Fibroblast of lung (primary cell): ENCODE results near the gene PSG1. TPM values are rescaled to one million over a fixed set of nuclear protein-coding genes. Genes with fewer than 3 reads are reported as not detected.

Source experiments
- DNase-seq, 2 donors: peaks; one replicate each; pipeline versions ENCODE4 v3.0.0 to v3.0.0-alpha.2; 2010; ENCODE audit warnings: low read depth in 2 of 2
- H2AFZ ChIP-seq: 2 replicates; pipeline ENCODE4 v1.5.1; 2012; ENCODE audit warnings: low read length, control low read depth, inconsistent platforms
- H3K27ac ChIP-seq: 2 replicates; pipeline ENCODE4 v1.5.1; 2011; ENCODE audit warnings: low read length, control low read depth; ENCODE audit not compliant: insufficient read depth
- H3K27me3 ChIP-seq: 2 replicates; pipeline ENCODE4 v1.5.1; 2011; ENCODE audit warnings: mild to moderate bottlenecking, low read length; ENCODE audit not compliant: control insufficient read depth, insufficient read depth
- H3K36me3 ChIP-seq: 2 replicates; pipeline ENCODE4 v1.5.1; 2011; ENCODE audit warnings: low read length; ENCODE audit not compliant: control insufficient read depth, insufficient read depth
- H3K4me1 ChIP-seq: 2 replicates; pipeline ENCODE4 v1.5.1; 2011; ENCODE audit warnings: low read length; ENCODE audit not compliant: control insufficient read depth, insufficient read depth; ENCODE audit errors: extremely low read depth
- H3K4me2 ChIP-seq: 2 replicates; pipeline ENCODE4 v1.5.1; 2011; ENCODE audit warnings: low read length, control low read depth; ENCODE audit not compliant: insufficient read depth; ENCODE audit errors: extremely low read depth
- H3K4me3 ChIP-seq, 4 experiments: fragments of 200-600 bp in 1 of 4; sonication (generic) in 1 of 4; replicated peaks in 1 of 4; 2 replicates each; pipeline ENCODE4 v1.5.1; 2011 to 2016; ENCODE audit warnings: low read length in 4 of 4, low read depth in 3 of 4, mild to moderate bottlenecking in 3 of 4, control low read depth in 2 of 4, inconsistent platforms in 1 of 4, mixed read lengths in 1 of 4; ENCODE audit not compliant: insufficient read depth in 1 of 4; ENCODE audit errors: control extremely low read depth in 1 of 4
- H3K79me2 ChIP-seq: 2 replicates; pipeline ENCODE4 v1.5.1; 2012; ENCODE audit warnings: mild to moderate bottlenecking, low read length, inconsistent platforms; ENCODE audit not compliant: control insufficient read depth, insufficient read depth
- H3K9ac ChIP-seq: 2 replicates; pipeline ENCODE4 v1.5.1; 2011; ENCODE audit warnings: mild to moderate bottlenecking, low read length, control low read depth; ENCODE audit not compliant: insufficient read depth
- H3K9me3 ChIP-seq: 2 replicates; pipeline ENCODE4 v1.5.1; 2012; ENCODE audit warnings: low read depth, low read length; ENCODE audit not compliant: control insufficient read depth, insufficient read depth
- H4K20me1 ChIP-seq: 2 replicates; pipeline ENCODE4 v1.5.1; 2011; ENCODE audit warnings: low read length; ENCODE audit not compliant: control insufficient read depth, insufficient read depth; ENCODE audit errors: extremely low read depth
- EZH2 ChIP-seq: IDR thresholded peaks from 2 replicates; pipeline ENCODE4 v1.5.1; 2012; ENCODE audit warnings: low read length, control low read depth, mild to moderate bottlenecking; ENCODE audit errors: missing control alignments
- polyA plus RNA-seq, 2 donors: library from polyadenylated mRNA; depleted of rRNA in 1 of 2; stranded (reverse) in 1 of 2; unstranded in 1 of 2; fragments of >200 nt; gene quantifications; 2 replicates each; pipeline ENCODE4 v1.2.1, GENCODE V29; 2011 to 2012; ENCODE audit warnings: missing spikeins in 1 of 2
- total RNA-seq: library from RNA; depleted of rRNA; stranded (reverse); fragments of >200 nt; gene quantifications from 2 replicates; pipeline ENCODE4 v1.2.1, GENCODE V29; 2014
- TF ChIP-seq, protein P1 (sequence below), 2 donors: IDR thresholded peaks in 1 of 2; conservative IDR thresholded peaks in 1 of 2; 1 replicate in 1 of 2; 2 replicates in 1 of 2; pipeline ENCODE4 v1.5.1; 2011 to 2012; ENCODE audit warnings: low read length in 2 of 2, control low read depth in 1 of 2, inconsistent platforms in 1 of 2, low read depth in 1 of 2, mild to moderate bottlenecking in 1 of 2

The PSG1 gene
- total and polyA plus RNA-seq, 2 donors (not counting 1 experiment from before 2014, with no cell fraction given) = 1.3 to 16.4 TPM

DNA sequence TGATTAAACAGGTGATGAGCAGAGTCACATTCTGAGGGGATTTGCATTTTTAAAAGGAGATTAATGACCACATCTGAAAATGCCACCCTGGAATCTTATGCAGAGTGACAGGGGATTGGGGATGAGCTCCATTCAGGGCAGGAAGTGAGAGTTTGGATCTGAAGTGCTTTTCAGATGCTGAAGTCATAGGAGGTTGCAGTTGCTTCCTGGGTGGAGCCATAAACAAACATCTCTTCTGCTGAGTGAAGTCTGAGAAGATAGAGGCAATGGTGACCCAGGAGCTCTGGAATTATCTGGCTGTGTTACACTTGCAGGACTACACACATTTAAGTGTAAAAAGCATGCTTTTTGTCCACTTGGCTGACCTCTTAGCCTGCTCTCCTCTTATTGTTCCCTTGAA lies 62.6 kb downstream of the PSG1 start:
- H3K36me3 ChIP-seq = no peaks in the 10 kb centered on the region
- no peak overlapping the region for H3K27ac ChIP-seq
- no peak overlapping the region for H2AFZ ChIP-seq
- peak in 1 of 2 donors; percentile 3 for DNase-seq
- no peaks in the 10 kb centered on the region for H4K20me1 ChIP-seq
- no peak for TF ChIP-seq EZH2
- TF ChIP-seq, protein P1, sequence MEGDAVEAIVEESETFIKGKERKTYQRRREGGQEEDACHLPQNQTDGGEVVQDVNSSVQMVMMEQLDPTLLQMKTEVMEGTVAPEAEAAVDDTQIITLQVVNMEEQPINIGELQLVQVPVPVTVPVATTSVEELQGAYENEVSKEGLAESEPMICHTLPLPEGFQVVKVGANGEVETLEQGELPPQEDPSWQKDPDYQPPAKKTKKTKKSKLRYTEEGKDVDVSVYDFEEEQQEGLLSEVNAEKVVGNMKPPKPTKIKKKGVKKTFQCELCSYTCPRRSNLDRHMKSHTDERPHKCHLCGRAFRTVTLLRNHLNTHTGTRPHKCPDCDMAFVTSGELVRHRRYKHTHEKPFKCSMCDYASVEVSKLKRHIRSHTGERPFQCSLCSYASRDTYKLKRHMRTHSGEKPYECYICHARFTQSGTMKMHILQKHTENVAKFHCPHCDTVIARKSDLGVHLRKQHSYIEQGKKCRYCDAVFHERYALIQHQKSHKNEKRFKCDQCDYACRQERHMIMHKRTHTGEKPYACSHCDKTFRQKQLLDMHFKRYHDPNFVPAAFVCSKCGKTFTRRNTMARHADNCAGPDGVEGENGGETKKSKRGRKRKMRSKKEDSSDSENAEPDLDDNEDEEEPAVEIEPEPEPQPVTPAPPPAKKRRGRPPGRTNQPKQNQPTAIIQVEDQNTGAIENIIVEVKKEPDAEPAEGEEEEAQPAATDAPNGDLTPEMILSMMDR (conservative IDR thresholded peaks at IDR 0.05 in 1 of 2, IDR thresholded peaks at IDR 0.05 in 1 of 2; ENCODE audit: low read depth in 1 of 2, low read length in 2 of 2) = no peak
- no peaks in the 10 kb centered on the region for H3K27me3 ChIP-seq
- H3K4me1 ChIP-seq = peaks cover 8% of the 10 kb centered on the region
- no peaks in the 10 kb centered on the region for H3K79me2 ChIP-seq
- no peak overlapping the region for H3K9ac ChIP-seq
- H3K9me3 ChIP-seq = no peaks in the 10 kb centered on the region
- H3K4me3 ChIP-seq = no peak overlapping the region
- H3K4me2 ChIP-seq = no peak overlapping the region

Other genes starting within 250 kb of the PSG1 start
- gene PSG3, start 139.2 kb downstream of the PSG1 start, total RNA-seq = not detected in 2 replicates
- gene PSG3, start 139.2 kb downstream of the PSG1 start, polyA plus RNA-seq = 0.27 and 0.51 TPM in 2 replicates
- gene PSG8, start 114.0 kb downstream of the PSG1 start, total RNA-seq = not detected in 2 replicates
- gene PSG8, start 114.0 kb downstream of the PSG1 start, polyA plus RNA-seq = 0.14 and 0.40 TPM in 2 replicates
- 0.17 TPM in 1 of 2 replicates, not detected in the other for gene PSG6, start 38.2 kb upstream of the PSG1 start, total RNA-seq
- 0.18 and 0.76 TPM in 2 replicates for gene PSG6, start 38.2 kb upstream of the PSG1 start, polyA plus RNA-seq
- gene PSG7, start 57.5 kb upstream of the PSG1 start, total RNA-seq = not detected in 2 replicates
- gene PSG7, start 57.5 kb upstream of the PSG1 start, polyA plus RNA-seq = 0.66 and 1.1 TPM in 2 replicates
- not detected in 2 replicates for gene PSG11, start 146.8 kb upstream of the PSG1 start, total RNA-seq
- gene PSG11, start 146.8 kb upstream of the PSG1 start, polyA plus RNA-seq = 0.25 and 0.48 TPM in 2 replicates
- not detected in 2 replicates for gene PSG2, start 203.0 kb upstream of the PSG1 start, total RNA-seq
- 1.5 and 2.1 TPM in 2 replicates for gene PSG2, start 203.0 kb upstream of the PSG1 start, polyA plus RNA-seq